HepG2 (cell line): ENCODE measurements around the gene IGFALS. TPM values are rescaled to one million over a fixed set of nuclear protein-coding genes. Genes with fewer than 3 reads are reported as not detected.
A peak's percentile ranks its signal among the peaks of the same experiment; 100 is the strongest.

Source experiments
- FOXJ3 ChIP-seq: sonication (generic); formaldehyde crosslinking; IDR thresholded peaks from 2 replicates; pipeline ENCODE4 v1.4.0; 2020; ENCODE audit warnings: missing genetic modification reagents, mild to moderate bottlenecking, borderline replicate concordance
- HES4 ChIP-seq: sonication (generic); formaldehyde crosslinking; IDR thresholded peaks from 2 replicates; pipeline ENCODE4 v1.9.0; 2021; ENCODE audit warnings: mild to moderate bottlenecking, missing genetic modification reagents, borderline replicate concordance
- HMG20A ChIP-seq: IDR thresholded peaks from 2 replicates; pipeline ENCODE4 v1.6.1; 2016; ENCODE audit warnings: borderline replicate concordance
- HMGA1 ChIP-seq: sonication (generic); formaldehyde crosslinking; conservative IDR thresholded peaks from 2 replicates; pipeline ENCODE4 v1.4.0; 2020; ENCODE audit warnings: missing genetic modification reagents
- HNRNPH1 ChIP-seq: fragments of 200-400 bp; formaldehyde crosslinking; optimal IDR thresholded peaks from 2 replicates; pipeline ENCODE3; 2017; ENCODE audit warnings: mild to moderate bottlenecking, low read depth, low read length
- HNRNPK ChIP-seq: fragments of 200-400 bp; formaldehyde crosslinking; IDR thresholded peaks from 2 replicates; pipeline ENCODE4 v1.6.1; 2018; ENCODE audit warnings: low read length, low read depth, moderate library complexity, mild to moderate bottlenecking; ENCODE audit not compliant: poor library complexity, severe bottlenecking
- HOXA9 ChIP-seq: sonication (generic); formaldehyde crosslinking; IDR thresholded peaks from 2 replicates; pipeline ENCODE4 v1.8.1; 2022; ENCODE audit warnings: missing genetic modification reagents, mild to moderate bottlenecking, moderate library complexity, borderline replicate concordance
- IKZF1 ChIP-seq: fragments of 450-650 bp; IDR thresholded peaks from 2 replicates; pipeline ENCODE4 v1.7.1; 2016
- IRX3 ChIP-seq: sonication (generic); formaldehyde crosslinking; IDR thresholded peaks from 2 replicates; pipeline ENCODE4 v1.8.1; 2023; ENCODE audit warnings: mild to moderate bottlenecking, low read depth, missing genetic modification reagents, borderline replicate concordance
- JUND ChIP-seq: sonication (generic); formaldehyde crosslinking; IDR thresholded peaks from 2 replicates; pipeline ENCODE4 v1.8.0; 2022; ENCODE audit warnings: mild to moderate bottlenecking, missing genetic modification reagents
- KDM2A ChIP-seq: sonication (generic); formaldehyde crosslinking; IDR thresholded peaks from 2 replicates; pipeline ENCODE4 v1.4.0; 2020; ENCODE audit warnings: low read depth, missing genetic modification reagents, borderline replicate concordance
- KLF13 ChIP-seq: sonication (generic); formaldehyde crosslinking; IDR thresholded peaks from 2 replicates; pipeline ENCODE4 v1.4.0; 2020; ENCODE audit warnings: mild to moderate bottlenecking, missing genetic modification reagents
- RAD51 ChIP-seq: fragments of 450-650 bp; IDR thresholded peaks from 2 replicates; pipeline ENCODE4 v1.6.1; 2016; ENCODE audit warnings: borderline replicate concordance
- ZBTB3 ChIP-seq: sonication (generic); formaldehyde crosslinking; IDR thresholded peaks from 2 replicates; pipeline ENCODE4 v1.4.0; 2020; ENCODE audit warnings: low read depth, mild to moderate bottlenecking, moderate library complexity, missing genetic modification reagents, borderline replicate concordance
- ZNF263 ChIP-seq: sonication (generic); formaldehyde crosslinking; IDR thresholded peaks from 2 replicates; pipeline ENCODE4 v1.4.0; 2020; ENCODE audit warnings: missing genetic modification reagents
- ZNF326 ChIP-seq: sonication (generic); formaldehyde crosslinking; IDR thresholded peaks from 2 replicates; pipeline ENCODE4 v1.4.0; 2020; ENCODE audit warnings: missing genetic modification reagents, borderline replicate concordance
- ZNF510 ChIP-seq: sonication (generic); formaldehyde crosslinking; IDR thresholded peaks from 2 replicates; pipeline ENCODE4 v1.4.0; 2020; ENCODE audit warnings: low read depth, mild to moderate bottlenecking, missing genetic modification reagents
- polyA plus RNA-seq, 8 experiments: library from polyadenylated mRNA; depleted of rRNA in 3 of 8; stranded (reverse) in 7 of 8; unstranded in 1 of 8; fragments of >200 nt; fragmentation: Illumina TruSeq in 4 of 8; extraction: Trizol in 4 of 8; gene quantifications; 2 replicates each; pipeline versions ENCODE4 v1.2.1 to v1.2.3, GENCODE V29; 2011 to 2016; ENCODE audit warnings: low read depth in 4 of 8, missing spikeins in 1 of 8, mixed read lengths in 1 of 8; ENCODE audit not compliant: insufficient read depth in 1 of 8
- total RNA-seq, 5 experiments: library from RNA; depleted of rRNA; stranded (reverse); fragments of >200 nt; fragmentation: Illumina TruSeq; extraction: Trizol; gene quantifications; 2 replicates each; pipeline ENCODE4 v1.2.3, GENCODE V29; 2016; ENCODE audit warnings: low read depth in 1 of 5
- TF ChIP-seq, protein P1 (sequence below): sonication (generic); formaldehyde crosslinking; IDR thresholded peaks from 2 replicates; pipeline ENCODE4 v1.9.0; 2021; ENCODE audit warnings: missing genetic modification reagents, borderline replicate concordance
- TF ChIP-seq, protein P2 (sequence below): fragments of 450-650 bp; IDR thresholded peaks from 2 replicates; pipeline ENCODE4 v1.6.1; 2017
- TF ChIP-seq, protein P3 (sequence below): sonication (generic); formaldehyde crosslinking; IDR thresholded peaks from 2 replicates; pipeline ENCODE4 v1.5.0; 2020; ENCODE audit warnings: mild to moderate bottlenecking, missing genetic modification reagents
- TF ChIP-seq, protein P4 (sequence below): IDR thresholded peaks from 2 replicates; pipeline ENCODE4 v1.6.1; 2016; ENCODE audit warnings: low read depth
- TF ChIP-seq, protein P5 (sequence below): sonication (generic); formaldehyde crosslinking; IDR thresholded peaks from 2 replicates; pipeline ENCODE4 v1.8.1; 2023; ENCODE audit warnings: missing genetic modification reagents, mild to moderate bottlenecking, borderline replicate concordance

Gene IGFALS
- total and polyA plus RNA-seq, 2 of the 13 experiments (the other 11 are each of a cell fraction or from before 2014, with no cell fraction given), result 0.34 to 2.4 TPM

DNA sequence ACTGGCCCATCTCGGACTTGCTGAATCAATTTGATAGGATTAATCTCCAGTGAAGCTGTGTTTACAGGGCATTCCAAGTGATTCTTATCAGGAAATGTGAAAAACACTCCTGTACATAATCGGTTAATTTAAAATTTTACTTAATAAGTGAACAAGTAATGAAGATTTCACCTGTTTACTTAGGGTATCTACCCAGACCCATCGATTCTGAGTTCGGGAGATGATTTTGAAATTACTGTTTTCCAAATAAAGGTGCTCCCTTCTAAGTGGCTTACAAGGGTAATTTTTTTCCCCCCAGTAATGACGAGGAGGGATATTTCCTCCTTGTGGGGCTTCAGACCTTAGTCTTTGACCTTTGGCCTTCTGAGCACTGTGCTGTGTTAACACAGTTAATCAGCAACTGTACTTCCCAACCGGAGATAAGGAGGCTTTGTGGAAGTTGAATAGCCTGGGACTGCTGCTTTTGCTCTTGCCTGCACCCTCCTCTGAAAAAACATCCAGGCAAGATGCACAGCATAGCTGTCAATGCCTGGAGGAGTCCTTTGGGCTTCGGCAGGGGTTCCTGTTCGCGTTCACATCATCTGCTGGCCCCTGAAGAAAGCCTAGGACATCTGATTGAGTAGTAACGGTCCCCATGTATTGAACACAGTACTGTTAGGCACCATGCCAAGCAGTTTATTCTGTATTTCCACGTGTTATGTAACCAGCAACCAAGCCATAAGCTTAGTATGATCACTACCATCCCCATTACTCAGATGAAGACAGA lies 35.3 kb upstream of the IGFALS start (continued):
- TF ChIP-seq, protein P1, sequence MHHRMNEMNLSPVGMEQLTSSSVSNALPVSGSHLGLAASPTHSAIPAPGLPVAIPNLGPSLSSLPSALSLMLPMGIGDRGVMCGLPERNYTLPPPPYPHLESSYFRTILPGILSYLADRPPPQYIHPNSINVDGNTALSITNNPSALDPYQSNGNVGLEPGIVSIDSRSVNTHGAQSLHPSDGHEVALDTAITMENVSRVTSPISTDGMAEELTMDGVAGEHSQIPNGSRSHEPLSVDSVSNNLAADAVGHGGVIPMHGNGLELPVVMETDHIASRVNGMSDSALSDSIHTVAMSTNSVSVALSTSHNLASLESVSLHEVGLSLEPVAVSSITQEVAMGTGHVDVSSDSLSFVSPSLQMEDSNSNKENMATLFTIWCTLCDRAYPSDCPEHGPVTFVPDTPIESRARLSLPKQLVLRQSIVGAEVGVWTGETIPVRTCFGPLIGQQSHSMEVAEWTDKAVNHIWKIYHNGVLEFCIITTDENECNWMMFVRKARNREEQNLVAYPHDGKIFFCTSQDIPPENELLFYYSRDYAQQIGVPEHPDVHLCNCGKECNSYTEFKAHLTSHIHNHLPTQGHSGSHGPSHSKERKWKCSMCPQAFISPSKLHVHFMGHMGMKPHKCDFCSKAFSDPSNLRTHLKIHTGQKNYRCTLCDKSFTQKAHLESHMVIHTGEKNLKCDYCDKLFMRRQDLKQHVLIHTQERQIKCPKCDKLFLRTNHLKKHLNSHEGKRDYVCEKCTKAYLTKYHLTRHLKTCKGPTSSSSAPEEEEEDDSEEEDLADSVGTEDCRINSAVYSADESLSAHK, result no peak
- TF ChIP-seq, protein P2, sequence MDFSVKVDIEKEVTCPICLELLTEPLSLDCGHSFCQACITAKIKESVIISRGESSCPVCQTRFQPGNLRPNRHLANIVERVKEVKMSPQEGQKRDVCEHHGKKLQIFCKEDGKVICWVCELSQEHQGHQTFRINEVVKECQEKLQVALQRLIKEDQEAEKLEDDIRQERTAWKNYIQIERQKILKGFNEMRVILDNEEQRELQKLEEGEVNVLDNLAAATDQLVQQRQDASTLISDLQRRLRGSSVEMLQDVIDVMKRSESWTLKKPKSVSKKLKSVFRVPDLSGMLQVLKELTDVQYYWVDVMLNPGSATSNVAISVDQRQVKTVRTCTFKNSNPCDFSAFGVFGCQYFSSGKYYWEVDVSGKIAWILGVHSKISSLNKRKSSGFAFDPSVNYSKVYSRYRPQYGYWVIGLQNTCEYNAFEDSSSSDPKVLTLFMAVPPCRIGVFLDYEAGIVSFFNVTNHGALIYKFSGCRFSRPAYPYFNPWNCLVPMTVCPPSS, result no peak
- TF ChIP-seq ZNF510 (CRISPR knock-in tag), result no peak
- TF ChIP-seq, protein P3, sequence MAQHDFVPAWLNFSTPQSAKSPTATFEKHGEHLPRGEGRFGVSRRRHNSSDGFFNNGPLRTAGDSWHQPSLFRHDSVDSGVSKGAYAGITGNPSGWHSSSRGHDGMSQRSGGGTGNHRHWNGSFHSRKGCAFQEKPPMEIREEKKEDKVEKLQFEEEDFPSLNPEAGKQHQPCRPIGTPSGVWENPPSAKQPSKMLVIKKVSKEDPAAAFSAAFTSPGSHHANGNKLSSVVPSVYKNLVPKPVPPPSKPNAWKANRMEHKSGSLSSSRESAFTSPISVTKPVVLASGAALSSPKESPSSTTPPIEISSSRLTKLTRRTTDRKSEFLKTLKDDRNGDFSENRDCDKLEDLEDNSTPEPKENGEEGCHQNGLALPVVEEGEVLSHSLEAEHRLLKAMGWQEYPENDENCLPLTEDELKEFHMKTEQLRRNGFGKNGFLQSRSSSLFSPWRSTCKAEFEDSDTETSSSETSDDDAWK (CRISPR knock-in tag), result no peak
- TF ChIP-seq KLF13 (CRISPR knock-in tag), result no peak
- TF ChIP-seq HMG20A (CRISPR knock-in tag), result peak; percentile 64; the same call in 1 of the 2 replicates
- TF ChIP-seq FOXJ3 (CRISPR knock-in tag), result peak; percentile 80; the same call in 1 of the 2 replicates
- TF ChIP-seq RAD51, result no peak
- TF ChIP-seq ZNF263 (CRISPR knock-in tag), result peak; percentile 81
- TF ChIP-seq, protein P4, sequence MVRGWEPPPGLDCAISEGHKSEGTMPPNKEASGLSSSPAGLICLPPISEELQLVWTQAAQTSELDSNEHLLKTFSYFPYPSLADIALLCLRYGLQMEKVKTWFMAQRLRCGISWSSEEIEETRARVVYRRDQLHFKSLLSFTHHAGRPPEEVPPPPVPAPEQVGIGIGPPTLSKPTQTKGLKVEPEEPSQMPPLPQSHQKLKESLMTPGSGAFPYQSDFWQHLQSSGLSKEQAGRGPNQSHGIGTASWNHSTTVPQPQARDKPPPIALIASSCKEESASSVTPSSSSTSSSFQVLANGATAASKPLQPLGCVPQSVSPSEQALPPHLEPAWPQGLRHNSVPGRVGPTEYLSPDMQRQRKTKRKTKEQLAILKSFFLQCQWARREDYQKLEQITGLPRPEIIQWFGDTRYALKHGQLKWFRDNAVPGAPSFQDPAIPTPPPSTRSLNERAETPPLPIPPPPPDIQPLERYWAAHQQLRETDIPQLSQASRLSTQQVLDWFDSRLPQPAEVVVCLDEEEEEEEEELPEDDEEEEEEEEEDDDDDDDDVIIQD, result peak; percentile 37; the same call in 1 of the 2 replicates
- TF ChIP-seq HOXA9 (CRISPR knock-in tag), result no peak
- peak; percentile 47; the same call in 1 of the 2 replicates for TF ChIP-seq KDM2A (CRISPR knock-in tag)
- TF ChIP-seq HMGA1 (CRISPR knock-in tag), result no peak
- TF ChIP-seq JUND (CRISPR knock-in tag), result no peak
- TF ChIP-seq, protein P5, sequence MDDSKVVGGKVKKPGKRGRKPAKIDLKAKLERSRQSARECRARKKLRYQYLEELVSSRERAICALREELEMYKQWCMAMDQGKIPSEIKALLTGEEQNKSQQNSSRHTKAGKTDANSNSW (CRISPR knock-in tag), result no peak
- TF ChIP-seq ZNF326 (CRISPR knock-in tag), result no peak
- TF ChIP-seq IRX3 (CRISPR knock-in tag), result 0 out of 2 replicates have a peak, but pooled peaks have one; percentile 50
- TF ChIP-seq ZBTB3 (CRISPR knock-in tag), result no peak
- TF ChIP-seq HES4 (CRISPR knock-in tag), result no peak
- no peak for TF ChIP-seq HNRNPK
- no peak for TF ChIP-seq HNRNPH1
- no peak for TF ChIP-seq IKZF1
